ENCODE results near the gene SOX9.
"Not testable (repeated sequence)": the region's sequence is repeated elsewhere in the genome, so short reads cannot be mapped to it uniquely, and the experiment has no call there.

The SOX9 gene

DNA sequence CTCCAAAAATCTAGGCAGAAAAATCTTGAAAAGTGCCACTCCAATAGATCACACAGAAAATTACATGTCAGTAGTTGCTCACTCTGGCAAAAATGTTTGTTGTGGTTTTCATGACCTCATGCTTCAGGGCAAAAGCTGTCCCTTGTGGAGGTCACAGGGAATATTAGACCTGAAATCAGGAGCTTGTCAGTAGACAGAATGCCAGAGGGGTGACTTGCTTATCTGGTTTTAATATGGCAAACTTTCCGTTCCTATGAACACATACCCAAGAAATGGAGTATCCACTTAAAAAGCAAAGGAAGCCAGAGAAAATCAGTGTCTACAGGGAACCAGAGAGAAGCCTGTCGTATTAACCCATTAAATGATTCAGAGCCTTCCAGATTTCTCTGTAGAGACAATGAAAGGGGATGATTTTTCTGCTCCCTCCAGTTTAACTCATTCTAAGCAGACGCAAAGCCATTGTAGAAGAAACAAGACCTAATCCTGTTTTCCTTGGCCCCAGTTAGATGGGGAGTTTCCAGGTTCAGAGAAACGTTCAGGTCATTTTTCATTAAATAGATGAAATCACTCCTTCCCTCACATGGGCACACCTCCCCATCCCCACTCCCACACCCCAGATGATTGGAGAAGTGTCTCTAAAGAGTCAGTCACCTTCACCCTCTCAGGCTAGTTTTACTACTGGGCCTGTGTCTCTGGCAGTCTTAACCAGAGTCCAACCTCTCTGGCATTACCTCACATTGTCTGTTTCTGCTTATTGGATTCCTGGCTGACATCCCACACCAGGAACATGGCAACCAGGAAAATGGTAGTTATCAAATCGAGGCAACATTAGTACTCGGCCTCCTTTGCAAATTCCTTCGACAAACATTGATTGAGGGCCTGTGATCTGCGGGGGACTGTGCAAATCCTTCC lies 6.0 kb downstream of the SOX9 start:
- peak; percentile 48 for DNase-seq (ENCODE audit: low read depth)

DNA sequence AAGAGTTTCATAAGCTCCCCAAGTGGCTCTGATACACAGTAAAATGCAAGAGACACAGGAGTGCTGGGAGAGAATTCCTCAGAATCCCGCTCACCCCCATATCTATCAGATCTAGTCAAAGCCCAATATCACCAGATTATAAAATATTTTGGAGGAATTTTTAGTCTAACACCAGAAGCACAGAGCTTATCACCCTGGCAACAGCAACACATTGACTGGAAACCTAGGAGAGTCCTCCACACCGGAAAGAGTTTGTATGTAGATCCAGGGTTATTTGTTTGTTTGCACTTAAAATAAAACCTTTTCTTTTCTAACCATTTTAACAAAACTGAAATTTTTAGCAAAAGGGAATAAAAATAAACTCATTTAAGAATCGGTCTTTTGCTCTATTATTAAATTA lies 7.2 kb downstream of the SOX9 start:
- no peak for DNase-seq (ENCODE audit: low read depth)

DNA sequence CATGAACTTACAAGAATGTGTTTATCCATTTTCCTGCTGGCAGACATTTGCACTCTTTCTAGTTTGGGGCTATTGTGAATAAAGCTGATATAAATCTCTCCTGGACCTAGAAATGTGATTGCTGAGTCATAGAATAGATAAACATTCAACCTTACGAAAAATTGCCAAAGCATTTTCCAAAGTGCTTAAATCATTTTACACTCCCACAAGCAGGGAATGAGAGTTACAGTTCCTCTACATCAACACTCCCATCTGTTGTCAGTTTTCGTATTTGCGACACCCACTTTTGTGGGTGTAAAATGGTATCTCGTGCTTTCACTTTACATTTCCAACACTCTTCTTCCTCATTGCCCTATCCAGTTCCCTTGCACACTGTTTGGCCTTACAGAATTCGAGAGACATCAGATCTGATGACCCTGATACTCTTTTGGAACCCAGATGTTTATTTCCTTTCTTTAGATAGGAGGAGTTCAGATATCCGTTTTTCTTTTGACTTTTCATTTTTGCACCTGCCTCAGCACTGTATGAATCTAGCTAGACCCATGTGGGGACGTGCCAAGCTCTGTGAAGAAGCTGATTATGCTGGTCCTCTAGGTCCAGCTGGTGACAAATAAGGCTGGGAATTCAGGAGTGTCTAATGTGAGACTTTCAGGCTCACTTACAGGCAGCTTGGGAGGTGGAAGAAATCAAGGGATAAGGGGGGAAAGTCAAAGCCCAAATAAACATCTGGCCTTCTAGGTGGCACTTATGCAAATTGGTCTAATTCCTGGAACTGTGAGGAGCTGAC lies 14.0 kb downstream of the SOX9 start:
- DNase-seq (ENCODE audit: low read depth): no peak

DNA sequence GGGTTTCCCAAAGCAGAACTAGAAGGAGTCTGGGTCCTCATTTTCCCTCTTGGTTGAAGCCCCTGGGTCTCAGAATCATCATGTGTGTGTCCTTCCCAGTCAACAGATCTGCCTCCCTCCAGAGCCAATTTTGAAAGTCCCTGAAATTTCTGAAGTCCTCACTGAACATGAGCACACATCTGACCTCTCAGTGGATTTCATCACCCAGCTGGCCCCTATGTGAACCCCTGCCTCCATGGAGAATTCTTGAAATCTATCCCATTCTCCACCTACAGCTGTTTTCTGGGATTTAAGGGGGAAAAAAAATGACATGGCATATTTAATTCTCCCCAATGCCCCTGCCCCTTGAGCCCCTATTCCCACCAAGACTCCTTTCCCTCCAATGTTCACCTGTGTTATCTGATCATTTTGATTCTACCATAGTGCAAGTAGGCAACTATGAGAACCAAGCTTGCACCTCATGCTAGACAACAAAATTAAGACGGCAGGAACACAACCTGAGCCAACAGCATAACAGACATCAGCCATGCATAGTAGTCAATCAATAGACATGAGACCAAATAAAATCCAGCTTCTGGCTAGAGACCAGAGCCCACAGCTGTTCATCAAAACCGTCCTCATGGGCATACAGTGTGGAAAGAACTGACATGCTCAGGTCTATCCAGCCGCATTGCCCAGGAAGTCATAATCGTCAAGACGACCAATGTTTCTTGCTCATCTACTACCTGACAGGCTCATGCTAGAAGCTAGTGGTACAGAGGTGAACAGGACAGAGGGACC lies 14.9 kb downstream of the SOX9 start:
- DNase-seq (ENCODE audit: low read depth): peak; percentile 22

DNA sequence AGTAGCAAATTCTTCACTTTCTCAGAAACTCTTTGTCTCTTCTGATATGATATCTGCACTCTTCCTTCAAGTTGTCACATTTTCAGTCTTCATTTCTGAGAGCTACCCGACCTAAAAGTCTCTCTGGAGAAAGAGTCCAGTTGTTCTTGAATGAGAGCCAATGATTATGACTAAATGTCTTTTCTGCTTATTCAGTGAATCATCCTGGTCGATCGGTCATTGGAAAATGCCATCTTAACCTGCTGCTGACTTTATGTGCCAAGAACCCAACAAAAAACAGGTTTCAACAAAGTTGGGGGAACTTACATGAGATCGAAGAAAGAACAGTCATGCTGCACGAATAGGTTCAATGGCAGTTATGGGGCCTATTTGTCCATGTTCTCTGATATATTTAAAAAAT lies 15.9 kb downstream of the SOX9 start:
- DNase-seq (ENCODE audit: low read depth): peak; percentile 49

DNA sequence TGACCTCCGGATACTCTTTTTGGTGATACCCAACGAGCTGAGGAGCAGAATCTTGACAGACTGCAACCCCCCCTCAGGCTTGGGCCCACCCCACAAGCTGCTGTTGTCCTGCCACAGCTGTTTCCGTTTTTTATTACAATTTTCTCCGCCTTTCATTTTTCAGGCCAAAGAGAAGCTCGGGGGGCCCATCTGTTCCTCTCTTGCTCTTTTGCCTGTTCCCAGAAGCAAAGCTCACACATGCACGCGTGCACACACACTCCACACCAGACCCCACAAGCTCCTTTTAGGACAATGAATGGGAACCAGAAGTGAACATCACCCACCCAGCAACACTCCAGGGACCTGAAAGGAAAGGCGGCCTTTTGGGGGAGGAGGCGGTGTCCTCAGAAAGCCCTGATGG lies 16.3 kb downstream of the SOX9 start:
- no peak for DNase-seq (ENCODE audit: low read depth)

DNA sequence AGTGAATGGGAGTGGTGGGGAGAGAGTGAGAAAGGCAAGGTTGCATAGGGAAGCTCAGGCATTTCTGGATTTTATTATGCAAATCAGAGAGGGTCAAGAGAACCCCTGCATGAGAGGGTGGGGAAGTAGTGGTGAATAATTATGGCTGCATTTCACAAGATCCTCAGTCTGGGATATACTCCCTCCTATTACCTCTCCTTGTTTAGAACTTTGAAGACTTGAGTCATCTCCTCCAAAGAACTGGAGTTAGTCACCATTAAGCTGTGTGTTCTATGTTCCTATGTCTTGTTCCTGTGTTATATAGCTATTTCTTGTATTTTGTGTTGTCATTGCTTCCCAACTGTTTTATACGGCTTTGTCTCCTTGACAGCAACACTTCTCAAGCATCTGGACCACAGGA lies 18.4 kb downstream of the SOX9 start:
- DNase-seq (ENCODE audit: low read depth): no peak

DNA sequence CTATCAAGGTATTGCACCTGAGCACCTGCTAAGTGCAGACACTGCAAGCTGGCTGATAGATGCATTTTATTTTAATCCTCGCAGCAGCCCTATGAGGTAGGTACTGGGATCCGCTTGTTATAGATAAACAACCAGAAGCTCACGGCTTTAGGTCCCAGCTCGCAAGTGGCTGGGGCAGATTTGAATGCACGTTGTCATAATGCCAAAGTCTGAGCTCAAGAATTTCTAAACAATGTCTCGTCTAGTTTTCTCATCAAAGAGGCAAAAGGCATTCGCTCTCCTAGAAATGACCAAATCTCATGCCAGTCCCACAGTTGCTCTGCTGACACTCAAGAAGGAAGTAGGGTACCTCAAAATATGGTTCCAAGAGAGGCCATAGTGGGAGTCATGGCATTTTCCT lies 20.5 kb downstream of the SOX9 start:
- no peak for DNase-seq (ENCODE audit: low read depth)

DNA sequence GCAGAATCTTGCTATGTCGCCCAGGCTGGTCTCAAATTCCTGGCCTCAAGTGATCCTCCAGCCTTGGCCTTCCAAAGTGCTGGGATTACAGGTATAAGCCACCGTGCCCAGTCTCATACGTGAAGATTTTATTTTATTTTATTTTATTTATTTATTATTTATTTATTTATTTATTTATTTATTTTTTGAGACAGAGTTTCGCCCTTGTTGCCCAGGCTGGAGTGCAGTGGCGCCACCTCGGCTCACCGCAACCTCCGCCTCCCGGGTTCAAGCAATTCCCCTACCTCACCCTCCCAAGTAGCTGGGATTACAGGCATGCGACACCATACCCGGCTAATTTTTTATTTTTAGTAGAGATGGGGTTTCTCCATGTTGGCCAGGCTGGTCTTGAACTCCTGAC lies 21.3 kb downstream of the SOX9 start:
- not testable (repeated sequence) for DNase-seq (ENCODE audit: low read depth)

DNA sequence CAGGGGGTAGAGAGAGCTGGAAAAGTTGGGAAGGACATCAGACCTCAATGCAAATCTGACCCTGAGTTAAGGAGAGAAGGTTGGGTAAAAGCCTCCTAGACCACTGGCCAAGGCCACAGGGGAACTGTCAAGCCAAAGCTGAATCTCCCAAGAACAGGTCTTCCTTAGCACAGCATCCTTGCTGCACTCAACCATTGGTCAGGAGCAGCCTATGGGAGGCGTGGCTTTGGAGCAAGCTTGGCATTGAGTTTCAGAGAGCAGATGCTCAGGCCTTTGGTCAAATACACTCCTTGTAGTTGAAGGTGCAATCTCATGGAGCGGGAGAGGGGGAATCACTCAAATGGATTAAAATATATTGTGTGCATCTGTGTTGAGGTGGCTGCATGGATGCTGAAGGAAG lies 21.8 kb downstream of the SOX9 start:
- no peak for DNase-seq (ENCODE audit: low read depth)

DNA sequence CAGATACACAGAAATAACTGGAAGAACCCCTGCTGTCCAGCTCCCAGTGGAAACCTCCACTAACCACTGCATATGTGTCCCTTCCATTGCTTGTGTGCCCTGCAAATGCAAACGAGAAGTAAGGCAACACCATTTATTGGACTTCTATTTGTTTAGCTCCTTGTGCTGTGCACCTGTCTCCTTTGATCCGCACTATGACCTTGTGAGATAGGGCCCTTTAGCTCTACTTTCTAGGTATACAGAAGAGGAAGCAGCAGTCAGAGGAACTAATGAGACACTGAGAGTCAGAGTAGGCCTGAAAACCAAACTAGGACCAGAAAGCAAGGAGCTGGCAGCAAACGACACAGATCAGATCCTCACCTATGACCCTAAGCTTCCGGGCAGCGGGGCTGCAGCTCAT lies 22.4 kb downstream of the SOX9 start:
- DNase-seq (ENCODE audit: low read depth): no peak

DNA sequence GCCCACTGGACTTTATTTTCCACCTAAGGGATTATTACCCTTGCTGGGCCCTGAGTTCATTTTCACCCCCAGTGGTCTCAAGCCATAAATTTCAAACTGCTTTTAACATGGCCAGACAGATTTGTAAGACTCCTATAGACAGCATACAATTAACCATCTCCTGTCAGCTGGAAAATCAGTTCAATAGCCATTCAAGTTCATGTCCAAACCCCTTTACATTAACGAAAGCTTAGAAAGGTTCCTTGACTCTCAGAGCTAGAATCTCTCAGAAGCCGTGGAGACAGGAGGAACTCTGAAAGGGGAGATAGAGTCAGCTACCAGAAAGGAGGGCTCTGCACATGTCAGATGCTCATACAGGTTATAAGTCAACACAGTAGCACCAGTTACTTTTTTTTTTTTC lies 23.3 kb downstream of the SOX9 start:
- no peak for DNase-seq (ENCODE audit: low read depth)

DNA sequence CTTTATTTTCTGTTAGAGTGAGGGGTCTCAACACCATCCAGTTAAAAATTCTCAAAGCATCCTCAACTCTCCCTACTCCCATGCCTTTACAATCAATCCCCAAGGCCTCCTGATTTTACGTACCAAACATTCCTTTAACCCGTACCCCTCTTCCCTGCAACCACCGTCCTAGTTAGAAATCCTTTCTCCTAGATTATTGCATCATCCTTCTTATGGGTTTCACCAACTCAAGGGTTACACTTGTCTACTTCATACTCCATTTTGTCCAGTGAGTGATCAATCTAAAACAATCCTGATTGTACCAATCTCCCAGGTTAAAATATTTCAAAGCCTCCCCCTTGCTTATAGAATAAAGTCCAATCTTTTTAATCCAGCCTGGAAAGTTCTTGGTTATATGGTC lies 24.7 kb downstream of the SOX9 start:
- no peak for DNase-seq (ENCODE audit: low read depth)

DNA sequence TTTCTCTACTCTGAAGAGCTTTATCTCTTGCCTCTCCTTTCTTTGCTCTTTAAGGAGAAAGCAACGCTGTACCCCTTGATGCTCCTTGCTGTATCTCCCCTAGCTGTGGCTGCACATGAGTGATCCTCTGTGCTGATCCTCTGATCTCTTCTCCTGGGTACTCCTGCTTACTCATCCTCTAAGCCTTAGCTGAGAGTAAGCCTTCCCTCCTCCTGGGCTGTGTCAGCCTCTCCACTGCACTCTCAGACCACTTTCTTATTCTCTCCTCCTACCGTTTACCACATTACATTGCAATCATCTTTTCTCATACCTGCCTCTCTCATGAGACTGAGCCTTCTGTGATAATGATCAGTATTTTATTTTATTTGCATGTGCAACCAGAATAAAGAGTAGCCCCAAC lies 25.1 kb downstream of the SOX9 start:
- no peak for DNase-seq (ENCODE audit: low read depth)

DNA sequence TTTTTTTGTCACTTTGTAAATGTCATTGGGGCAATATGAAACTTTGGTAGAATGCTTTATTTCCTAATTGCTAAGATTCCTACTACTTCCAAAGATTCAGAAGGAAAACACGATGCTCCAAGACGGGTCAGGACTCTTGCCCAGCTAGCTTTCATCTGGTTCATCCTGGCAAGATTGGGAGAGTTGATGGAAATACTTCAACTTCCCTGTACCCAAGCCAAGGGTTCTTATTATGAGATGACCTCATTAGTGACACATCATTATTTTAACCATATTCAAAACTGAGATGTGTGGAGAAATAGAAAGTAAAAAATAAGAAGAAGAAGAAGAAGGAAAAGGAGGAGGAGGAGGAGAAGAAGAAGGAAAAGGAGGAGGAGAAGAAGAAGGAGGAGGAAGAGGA lies 25.6 kb downstream of the SOX9 start:
- no peak for DNase-seq (ENCODE audit: low read depth)

DNA sequence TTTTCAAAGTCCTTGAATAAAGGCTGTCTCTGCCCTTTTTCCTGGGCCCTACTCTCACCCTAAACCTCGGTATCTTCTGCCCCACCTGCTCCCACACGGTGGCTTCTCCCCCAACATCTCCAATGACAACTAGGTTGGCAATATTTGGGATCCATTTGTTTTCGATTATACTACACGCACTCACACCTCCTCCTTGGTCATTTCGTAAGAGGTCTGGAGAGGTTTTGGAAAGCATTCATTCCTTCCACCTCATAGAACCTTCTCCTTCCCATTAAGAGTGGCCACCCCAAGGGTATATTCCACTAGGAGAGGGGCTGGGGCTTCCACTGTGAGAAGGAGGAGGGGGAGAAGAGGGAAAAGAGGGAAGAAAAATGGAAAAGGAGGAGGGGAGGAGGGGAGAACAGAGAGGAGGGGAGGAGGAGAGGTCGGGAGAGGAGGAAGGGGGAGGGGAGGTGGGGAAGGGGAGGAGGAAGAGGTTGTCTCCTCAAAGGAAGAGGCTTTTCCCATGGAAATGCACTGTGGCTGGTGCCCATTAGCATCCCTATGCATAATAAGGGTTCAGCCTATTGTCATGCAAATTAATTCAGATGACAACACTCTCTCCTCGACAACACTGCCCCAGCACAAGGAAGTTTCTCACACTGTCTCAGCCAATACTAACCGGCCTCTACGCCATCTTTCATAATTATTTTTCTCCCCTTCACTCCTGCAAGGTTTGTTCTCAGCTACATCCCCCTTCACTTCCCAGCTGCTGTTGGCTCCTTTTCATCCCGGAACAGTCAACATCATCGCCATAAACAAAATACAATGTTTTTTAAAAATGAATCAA lies 30.0 kb downstream of the SOX9 start:
- no peak for DNase-seq (ENCODE audit: low read depth)

DNA sequence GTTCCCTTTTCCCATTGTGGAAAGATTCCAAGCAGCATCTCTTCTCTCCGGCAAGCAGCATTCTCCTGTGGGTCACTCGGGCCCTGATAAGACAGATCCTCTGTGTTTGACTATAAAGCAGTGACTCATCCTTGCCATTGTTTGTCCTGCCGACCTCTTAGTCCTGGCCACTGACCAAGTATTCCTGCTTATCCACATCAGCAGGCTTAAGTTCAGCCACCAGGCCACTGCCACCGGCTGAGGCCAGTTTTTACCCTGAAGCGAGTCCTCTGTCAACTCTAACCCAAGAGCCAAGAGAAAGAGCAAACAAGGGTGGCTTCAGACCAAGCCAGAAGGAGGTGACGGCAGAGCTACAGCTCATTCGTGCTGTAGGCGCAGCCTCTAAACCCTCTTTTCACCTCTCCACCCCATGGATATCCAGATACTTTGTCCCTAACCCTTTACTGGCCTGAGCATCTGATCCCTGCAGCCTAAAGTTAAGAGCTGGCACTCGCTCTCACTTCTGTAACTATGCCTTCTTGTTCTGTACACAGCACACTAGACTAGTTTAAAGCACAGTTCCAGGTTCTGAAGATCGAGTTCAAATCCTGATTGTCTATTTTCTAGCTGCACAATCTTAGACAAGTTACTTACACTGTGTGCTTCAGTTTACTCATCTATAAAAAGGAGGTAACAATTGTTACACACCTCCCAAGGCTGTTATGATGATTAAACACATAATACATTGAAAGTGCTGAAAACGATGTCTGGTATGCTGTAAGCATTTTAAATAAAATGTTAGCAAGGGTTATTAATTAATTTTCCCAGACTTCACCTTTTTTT lies 31.0 kb downstream of the SOX9 start:
- peak; percentile 61 for DNase-seq (ENCODE audit: low read depth)

DNA sequence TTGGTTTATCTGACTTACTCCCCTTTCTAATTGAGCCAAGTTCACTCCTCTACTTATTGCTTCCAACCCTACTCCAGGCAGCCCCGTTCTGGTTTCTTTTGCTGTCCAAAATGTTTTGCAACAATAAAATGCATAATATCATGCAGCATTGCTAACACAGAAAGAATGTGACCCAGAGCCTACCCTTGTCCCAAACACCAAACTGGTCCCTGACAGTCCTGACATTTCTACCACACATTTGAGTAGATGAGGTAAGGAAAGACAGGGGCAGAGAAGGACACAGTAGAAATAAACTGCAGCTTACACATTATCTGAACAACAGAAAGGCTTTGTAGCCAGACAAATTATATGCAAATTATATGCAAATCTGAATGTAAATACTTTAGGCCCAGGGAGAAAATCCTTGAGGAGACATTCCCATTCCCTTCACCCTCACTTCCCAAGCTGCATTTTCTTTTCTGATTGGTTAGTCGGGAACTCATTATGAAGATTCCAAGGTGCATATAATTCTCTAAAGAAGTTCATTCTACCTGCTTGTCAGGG lies 31.6 kb downstream of the SOX9 start:
- peak; percentile 48 for DNase-seq (ENCODE audit: low read depth)

DNA sequence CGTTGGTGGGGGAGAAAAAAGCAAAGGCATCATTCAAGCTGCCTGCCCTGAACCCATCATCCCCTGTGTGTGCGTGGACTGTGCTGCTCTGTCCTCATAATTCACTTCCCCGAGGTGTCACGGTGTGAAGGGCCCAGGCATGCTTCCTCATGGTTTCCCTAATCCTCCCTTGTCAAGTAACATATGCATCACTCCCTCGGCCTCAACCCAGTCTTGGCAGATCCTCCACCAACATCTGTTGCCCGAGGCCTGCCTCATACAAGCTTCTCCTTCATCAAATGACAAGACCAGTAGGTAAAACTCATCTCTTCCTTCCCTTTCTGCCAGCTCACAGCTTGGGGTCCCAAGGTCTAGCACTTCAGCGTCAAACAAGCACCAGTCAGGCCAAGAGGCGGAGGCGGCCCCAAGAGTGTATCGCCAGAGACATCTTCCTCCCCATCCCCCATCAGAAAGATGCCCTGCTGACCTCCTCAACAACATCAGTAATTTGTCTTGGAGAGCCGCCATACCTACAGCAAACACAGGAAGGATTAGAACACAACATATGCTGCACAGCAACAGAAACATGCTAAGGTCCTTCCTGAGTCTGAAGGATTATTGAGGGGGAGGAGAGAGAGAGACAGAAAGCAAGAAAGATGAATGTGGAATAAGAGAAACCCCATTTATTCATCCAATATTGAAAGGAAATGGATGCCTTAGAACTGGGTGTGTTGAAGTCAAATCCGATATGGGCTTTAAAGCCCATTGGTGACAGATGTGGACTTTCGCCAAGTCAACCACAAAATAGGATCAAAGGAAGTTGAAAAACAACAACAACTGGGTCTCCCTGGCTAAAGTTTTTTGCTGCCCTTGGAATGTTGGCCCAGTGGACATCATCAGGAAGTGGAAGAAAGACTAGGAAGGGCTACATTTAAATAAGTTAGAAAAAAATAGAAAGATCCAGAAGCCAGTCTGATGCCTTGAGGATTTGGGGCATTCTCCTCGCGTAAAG lies 38.4 kb downstream of the SOX9 start:
- no peak for DNase-seq (ENCODE audit: low read depth)
